HG03159 (cell line): ENCODE results near the gene GANAB.
"Not testable (repeated sequence)": the region's sequence is repeated elsewhere in the genome, so short reads cannot be mapped to it uniquely, and the experiment has no call there.

Experiments
- ATAC-seq: cut with Tn5 transposase; IDR thresholded peaks from one replicate; pipeline ENCODE4 v1.9.1; 2021; ENCODE audit warnings: mild to moderate bottlenecking, moderate library complexity; ENCODE audit not compliant: unreplicated experiment

Gene GANAB

GRCh38 chr11:62601372-62602140 is 44.9 kb downstream of the GANAB start, which contains the start of gene MTA2:
Gene MTA2 (minus strand): TSS chr11:62601865. CDS start chr11:62601450, 415 bp downstream.
- ATAC-seq, result peak; percentile 75

- peak; percentile 6 for ATAC-seq
Observed at GRCh38 chr11:62601122-62601371, 45.4 kb downstream of the GANAB start.

GRCh38 chr11:62600367-62601121 is 45.9 kb downstream of the GANAB start:
- ATAC-seq, result no peak

GRCh38 chr11:62599901-62600300 is 46.5 kb downstream of the GANAB start:
- no peak for ATAC-seq

GRCh38 chr11:62599069-62599696 is 47.2 kb downstream of the GANAB start:
- ATAC-seq, result peak; percentile 45

GRCh38 chr11:62595124-62595523 is 51.3 kb downstream of the GANAB start:
- ATAC-seq, result no peak

- no peak for ATAC-seq
Observed at GRCh38 chr11:62593434-62594044, 52.9 kb downstream of the GANAB start.

- no peak for ATAC-seq
Observed at GRCh38 chr11:62592989-62593421, 53.4 kb downstream of the GANAB start.

- ATAC-seq, result no peak
Observed at GRCh38 chr11:62592146-62592815, 54.1 kb downstream of the GANAB start.

GRCh38 chr11:62591448-62592145 is 54.8 kb downstream of the GANAB start, which contains the start of gene TUT1:
Gene TUT1 (minus strand): TSS chr11:62591523. CDS start chr11:62591485, 38 bp downstream.
- peak; percentile 86 for ATAC-seq

GRCh38 chr11:62588966-62589637 is 57.3 kb downstream of the GANAB start:
- ATAC-seq, result no peak

GRCh38 chr11:62585356-62585755 is 61.1 kb downstream of the GANAB start:
- ATAC-seq, result not testable (repeated sequence)

- ATAC-seq, result not testable (repeated sequence)
Observed at GRCh38 chr11:62581735-62582134, 64.7 kb downstream of the GANAB start.

- ATAC-seq, result no peak
Observed at GRCh38 chr11:62580959-62581715, 65.3 kb downstream of the GANAB start.

GRCh38 chr11:62579252-62579651 is 67.2 kb downstream of the GANAB start:
- ATAC-seq, result no peak

- no peak for ATAC-seq
Observed at GRCh38 chr11:62578541-62578940, 67.9 kb downstream of the GANAB start.

GRCh38 chr11:62577046-62577714 is 69.2 kb downstream of the GANAB start:
- ATAC-seq, result no peak

- ATAC-seq, result no peak
Observed at GRCh38 chr11:62575837-62576236, 70.6 kb downstream of the GANAB start.
